ENCODE measurements around the gene PRR20A.
"Not testable (repeated sequence)": the region's sequence is repeated elsewhere in the genome, so short reads cannot be mapped to it uniquely, and the experiment has no call there.

Gene PRR20A

GRCh38 chr13:57140235-57140968 lies at the start of gene PRR20A:
PRR20A (plus strand) TSS chr13:57140918; CDS start chr13:57141305, 387 bp downstream.
- not testable (repeated sequence) for DNase-seq (ENCODE audit: low read depth, low spot score)

- no peak for DNase-seq (ENCODE audit: low read depth, low spot score)
Measured at GRCh38 chr13:57114945-57115344, 25.8 kb upstream of the PRR20A start.

GRCh38 chr13:57123681-57124080 lies 17.0 kb upstream of the PRR20A start:
- DNase-seq (ENCODE audit: low read depth, low spot score), result no peak

GRCh38 chr13:57128909-57129308 lies 11.8 kb upstream of the PRR20A start:
- DNase-seq (ENCODE audit: low read depth, low spot score), result no peak

- DNase-seq (ENCODE audit: low read depth, low spot score), result no peak
Measured at GRCh38 chr13:57136093-57136492, 4.6 kb upstream of the PRR20A start.

- DNase-seq (ENCODE audit: low read depth, low spot score), result no peak
Measured at GRCh38 chr13:57137585-57137984, 3.1 kb upstream of the PRR20A start.

- no peak for DNase-seq (ENCODE audit: low read depth, low spot score)
Measured at GRCh38 chr13:57138988-57139387, 1.7 kb upstream of the PRR20A start.

GRCh38 chr13:57139781-57140180 lies 937 bp upstream of the PRR20A start:
- DNase-seq (ENCODE audit: low read depth, low spot score), result not testable (repeated sequence)

- not testable (repeated sequence) for DNase-seq (ENCODE audit: low read depth, low spot score)
Measured at GRCh38 chr13:57147188-57147587, 6.5 kb downstream of the PRR20A start, which contains the start of gene PRR20B. PRR20B (plus strand) TSS chr13:57147488; CDS start chr13:57147875, 387 bp downstream.

GRCh38 chr13:57148106-57148505 lies 7.4 kb downstream of the PRR20A start:
- DNase-seq (ENCODE audit: low read depth, low spot score), result not testable (repeated sequence)

- not testable (repeated sequence) for DNase-seq (ENCODE audit: low read depth, low spot score)
Measured at GRCh38 chr13:57153761-57154160, 13.0 kb downstream of the PRR20A start, which contains the start of gene PRR20C. PRR20C (plus strand) TSS chr13:57154061; CDS start chr13:57154448, 387 bp downstream.

GRCh38 chr13:57160332-57160731 lies 19.6 kb downstream of the PRR20A start, which contains the start of gene PRR20D:
PRR20D (plus strand) TSS chr13:57160632; CDS start chr13:57161019, 387 bp downstream.
- not testable (repeated sequence) for DNase-seq (ENCODE audit: low read depth, low spot score)

- not testable (repeated sequence) for DNase-seq (ENCODE audit: low read depth, low spot score)
Measured at GRCh38 chr13:57166897-57167296, 26.2 kb downstream of the PRR20A start, which contains the start of gene PRR20E. PRR20E (plus strand) TSS chr13:57167197; CDS start chr13:57167584, 387 bp downstream.

- DNase-seq (ENCODE audit: low read depth, low spot score), result no peak
Measured at GRCh38 chr13:57191667-57192066, 50.9 kb downstream of the PRR20A start.

All from brain pericyte (primary cell).